GM12873 (cell line): ENCODE results near the gene WNT4.

Experiments used
- TF ChIP-seq, protein P1 (sequence below): IDR thresholded peaks from 2 replicates; pipeline ENCODE4 v1.5.1; 2012; ENCODE audit warnings: low read depth, mild to moderate bottlenecking, moderate library complexity, low read length, control low read depth; ENCODE audit not compliant: insufficient read depth; ENCODE audit errors: missing control alignments

The WNT4 gene

DNA sequence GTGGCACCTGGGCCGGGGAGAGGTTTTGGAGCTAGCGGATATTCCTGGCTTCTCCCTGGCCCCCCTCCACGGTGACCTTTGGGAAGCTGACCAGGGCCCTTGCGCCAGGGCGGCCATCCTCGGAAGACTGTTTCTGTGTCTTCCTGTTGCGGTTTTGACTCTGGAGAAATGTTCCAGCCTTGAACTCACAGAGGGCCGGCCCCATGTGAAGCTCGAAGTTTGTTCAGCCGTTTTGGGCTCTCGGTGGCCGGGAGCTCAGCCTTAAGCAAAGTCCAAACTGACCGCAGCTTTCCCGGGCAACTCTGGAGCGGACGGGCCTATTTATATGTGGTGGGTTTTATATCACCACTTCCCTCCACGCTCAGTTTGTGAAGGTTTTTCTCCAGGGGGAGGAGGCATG is 17.0 kb upstream of the WNT4 start:
- TF ChIP-seq, protein P1, sequence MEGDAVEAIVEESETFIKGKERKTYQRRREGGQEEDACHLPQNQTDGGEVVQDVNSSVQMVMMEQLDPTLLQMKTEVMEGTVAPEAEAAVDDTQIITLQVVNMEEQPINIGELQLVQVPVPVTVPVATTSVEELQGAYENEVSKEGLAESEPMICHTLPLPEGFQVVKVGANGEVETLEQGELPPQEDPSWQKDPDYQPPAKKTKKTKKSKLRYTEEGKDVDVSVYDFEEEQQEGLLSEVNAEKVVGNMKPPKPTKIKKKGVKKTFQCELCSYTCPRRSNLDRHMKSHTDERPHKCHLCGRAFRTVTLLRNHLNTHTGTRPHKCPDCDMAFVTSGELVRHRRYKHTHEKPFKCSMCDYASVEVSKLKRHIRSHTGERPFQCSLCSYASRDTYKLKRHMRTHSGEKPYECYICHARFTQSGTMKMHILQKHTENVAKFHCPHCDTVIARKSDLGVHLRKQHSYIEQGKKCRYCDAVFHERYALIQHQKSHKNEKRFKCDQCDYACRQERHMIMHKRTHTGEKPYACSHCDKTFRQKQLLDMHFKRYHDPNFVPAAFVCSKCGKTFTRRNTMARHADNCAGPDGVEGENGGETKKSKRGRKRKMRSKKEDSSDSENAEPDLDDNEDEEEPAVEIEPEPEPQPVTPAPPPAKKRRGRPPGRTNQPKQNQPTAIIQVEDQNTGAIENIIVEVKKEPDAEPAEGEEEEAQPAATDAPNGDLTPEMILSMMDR: no peak

DNA sequence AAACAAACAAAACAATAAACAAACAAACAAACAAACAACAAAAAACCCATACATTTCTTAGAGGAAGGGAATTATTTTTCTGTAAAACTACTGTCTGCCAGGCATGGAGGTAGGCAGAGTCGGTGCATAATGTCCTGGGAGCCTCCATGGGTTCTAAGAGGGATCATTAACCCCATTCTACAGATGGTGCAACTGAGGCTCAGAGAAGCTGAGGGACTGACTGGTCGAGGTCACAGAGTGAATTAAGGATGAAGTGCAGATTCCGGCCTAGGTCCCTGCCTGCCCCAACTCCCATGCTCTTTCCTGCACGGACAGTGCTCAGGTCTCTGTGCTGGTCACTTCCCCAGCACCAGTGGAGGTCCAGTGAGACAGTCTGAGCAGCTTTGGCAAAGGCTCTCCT is 15.8 kb upstream of the WNT4 start:
- TF ChIP-seq, protein P1: no peak

DNA sequence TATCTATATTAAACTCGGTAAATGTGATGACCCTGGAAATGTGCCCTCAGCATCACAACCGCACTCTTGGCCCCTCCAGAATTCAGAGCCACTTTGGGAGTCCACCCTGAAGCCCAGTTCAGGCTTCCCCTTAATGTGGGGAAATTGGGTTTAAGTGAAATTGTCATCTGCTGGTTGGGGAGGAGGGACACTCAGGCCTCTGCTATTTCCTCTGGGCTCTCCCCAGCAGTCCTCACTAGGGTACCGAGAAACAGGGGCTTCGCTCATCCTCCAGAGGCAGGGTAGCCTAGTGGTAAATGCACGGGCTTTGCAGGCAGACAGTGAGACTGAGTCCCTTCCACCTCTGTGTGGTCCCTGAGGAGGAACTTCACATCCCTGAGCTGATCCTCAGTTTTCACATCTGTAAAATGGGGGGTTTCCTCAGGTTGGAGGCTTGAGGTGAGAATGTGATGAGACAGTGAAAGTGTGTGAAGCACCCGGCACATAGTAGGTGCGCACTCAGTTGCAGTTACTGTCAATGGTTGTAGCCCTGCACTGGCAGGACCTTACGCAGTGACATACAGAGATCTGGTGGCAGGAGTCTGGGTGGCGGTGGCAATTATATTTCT is 14.6 kb upstream of the WNT4 start:
- TF ChIP-seq, protein P1: no peak

DNA sequence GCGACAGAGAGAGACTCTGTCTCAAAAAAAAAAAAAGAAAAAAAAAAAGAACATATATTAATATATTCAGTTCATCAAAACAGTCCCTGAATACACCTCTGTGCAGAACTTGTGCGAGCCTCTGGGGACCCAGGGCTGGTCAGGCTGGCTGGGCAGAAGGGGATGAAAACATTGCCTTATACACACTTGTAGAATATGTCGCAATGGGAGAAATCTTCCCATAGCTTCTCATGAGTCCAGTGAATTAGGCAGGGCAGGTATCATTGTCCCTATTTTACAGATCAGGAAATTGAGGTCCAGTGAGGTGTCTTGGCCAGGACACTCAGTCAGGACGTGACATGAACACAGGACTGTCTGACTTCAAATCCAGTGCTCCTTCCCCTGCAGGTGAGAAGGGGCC is 12.6 kb upstream of the WNT4 start:
- TF ChIP-seq, protein P1: no peak

DNA sequence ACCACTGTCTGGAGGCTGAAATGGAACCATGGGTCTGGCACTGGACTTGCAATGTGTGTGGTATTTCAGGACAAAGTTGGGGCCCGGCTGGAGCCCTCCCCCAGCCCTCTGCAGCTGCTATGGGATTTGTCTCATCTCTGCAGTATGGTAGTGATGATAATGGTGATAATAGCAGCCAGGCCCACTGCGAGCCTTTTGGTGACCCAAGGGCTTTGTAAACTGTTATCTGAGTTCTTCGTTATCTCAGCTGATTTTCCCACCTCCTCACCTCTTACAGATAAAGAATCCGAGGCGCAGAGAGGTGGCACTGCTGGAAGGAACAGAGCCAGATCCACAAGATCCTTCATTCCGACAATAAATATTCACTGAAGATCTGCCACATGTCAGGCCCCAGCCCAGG is 11.7 kb upstream of the WNT4 start:
- TF ChIP-seq, protein P1: no peak

DNA sequence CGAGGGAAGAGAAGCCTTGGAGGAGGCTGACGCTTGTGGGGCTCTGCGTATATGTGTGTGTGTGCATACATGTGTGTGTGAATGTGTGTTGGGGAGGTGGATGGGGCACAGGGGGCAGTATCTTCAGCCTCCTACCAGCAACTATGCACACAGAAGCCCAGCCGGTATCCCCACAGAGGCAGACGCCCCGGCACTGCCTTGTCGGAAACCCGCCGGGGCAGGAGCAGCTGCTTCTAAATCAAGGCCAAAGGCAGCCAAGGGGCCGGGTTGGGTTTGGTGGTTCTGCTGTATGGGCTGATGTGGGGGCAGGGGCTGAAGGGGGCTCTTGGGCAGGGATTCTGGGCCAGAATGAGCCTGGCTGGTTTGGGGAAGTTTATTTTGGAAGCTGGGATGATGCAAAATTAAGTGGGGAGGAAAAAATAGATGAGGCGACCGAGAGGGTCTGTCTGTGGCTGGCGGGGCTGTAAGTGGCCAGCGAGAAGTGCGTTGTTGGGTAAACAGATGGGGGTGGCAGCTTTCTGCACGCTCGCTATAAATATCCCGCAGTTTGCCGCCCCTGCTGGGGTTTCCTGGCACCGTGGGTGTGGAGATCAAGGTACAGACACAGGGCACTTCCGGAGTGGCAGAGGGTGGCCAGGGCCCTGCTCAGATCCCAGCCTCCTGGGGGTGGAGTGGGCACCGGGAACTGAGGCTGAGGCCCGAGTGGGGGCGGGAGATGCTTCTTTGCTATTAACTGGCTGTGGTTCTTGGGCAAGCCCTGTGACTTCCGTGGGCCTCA is 11.0 kb upstream of the WNT4 start:
- TF ChIP-seq, protein P1: no peak

DNA sequence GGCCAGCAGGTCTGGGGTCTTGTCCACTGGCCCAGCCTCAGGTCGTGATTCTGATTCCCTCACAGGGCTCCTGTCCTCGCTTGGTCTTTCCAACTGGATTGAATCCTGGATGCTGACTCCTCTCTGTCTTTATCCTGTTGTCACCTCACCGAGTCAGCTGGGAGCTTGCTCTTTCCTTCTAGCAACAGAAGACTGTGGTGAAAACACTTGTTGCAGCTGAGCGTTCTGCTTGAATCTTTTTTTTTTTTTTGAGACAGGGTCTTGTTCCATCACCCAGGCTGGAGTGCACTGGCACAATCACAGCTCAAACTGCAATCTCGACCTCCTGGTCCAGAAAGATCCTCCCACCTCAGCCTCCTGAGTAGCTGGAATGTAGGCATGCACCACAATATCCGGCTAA is 8.0 kb upstream of the WNT4 start:
- TF ChIP-seq, protein P1: no peak
